GM21367 (cell line): Measurements from ENCODE around the gene DDI1.
"Not testable (repeated sequence)": the region's sequence is repeated elsewhere in the genome, so short reads cannot be mapped to it uniquely, and the experiment has no call there.

Experiments
- ATAC-seq: cut with Tn5 transposase; IDR thresholded peaks from one replicate; pipeline ENCODE4 v1.9.1; 2021; ENCODE audit not compliant: unreplicated experiment

DDI1 gene

GRCh38 chr11:104036995-104037394, 555 bp downstream of the DDI1 start:
- no peak for ATAC-seq

GRCh38 chr11:104041792-104042191, 5.4 kb downstream of the DDI1 start:
- ATAC-seq = no peak

DNA sequence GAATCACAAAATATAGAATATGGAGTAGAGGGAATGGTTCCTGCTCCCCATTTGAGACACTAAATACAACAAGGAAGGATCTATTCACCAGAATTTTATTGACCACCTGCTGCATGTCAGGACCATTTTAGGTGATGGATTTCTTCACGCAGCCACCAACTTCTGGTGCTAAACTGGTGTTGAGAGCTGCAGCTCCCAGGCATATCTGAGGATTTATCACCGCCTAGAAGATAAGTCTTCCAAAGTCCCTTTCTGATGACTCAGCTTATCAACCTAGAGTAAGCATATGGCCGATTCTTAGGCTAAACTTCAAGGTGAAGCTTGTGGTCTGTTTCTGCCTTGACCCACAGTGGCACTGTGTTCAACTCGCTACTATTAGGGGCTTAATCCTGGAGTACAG, 6.7 kb downstream of the DDI1 start:
- no peak for ATAC-seq

- no peak for ATAC-seq
These were observed 7.3 kb downstream of the DDI1 start for GRCh38 chr11:104043678-104044239.

DNA sequence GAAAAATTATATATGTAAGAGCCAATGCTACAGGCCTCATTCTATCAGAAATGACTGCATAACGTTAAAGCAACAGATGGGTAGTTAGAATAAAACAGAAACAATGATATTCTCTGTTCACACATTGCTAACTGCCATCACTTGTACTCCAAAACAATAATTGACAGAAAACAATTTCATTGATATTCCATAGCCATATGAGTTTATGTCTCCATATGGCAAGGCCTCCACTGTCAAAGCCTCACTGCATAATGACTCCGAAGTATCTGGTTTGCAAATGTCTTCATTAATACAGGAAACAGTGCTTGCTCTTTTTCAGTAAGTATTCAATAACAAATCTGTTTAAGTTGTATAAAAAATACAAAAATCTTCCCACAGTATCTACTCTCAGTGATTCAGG, 9.9 kb downstream of the DDI1 start:
- no peak for ATAC-seq

GRCh38 chr11:104046858-104047257, 10.4 kb downstream of the DDI1 start:
- not testable (repeated sequence) for ATAC-seq

DNA sequence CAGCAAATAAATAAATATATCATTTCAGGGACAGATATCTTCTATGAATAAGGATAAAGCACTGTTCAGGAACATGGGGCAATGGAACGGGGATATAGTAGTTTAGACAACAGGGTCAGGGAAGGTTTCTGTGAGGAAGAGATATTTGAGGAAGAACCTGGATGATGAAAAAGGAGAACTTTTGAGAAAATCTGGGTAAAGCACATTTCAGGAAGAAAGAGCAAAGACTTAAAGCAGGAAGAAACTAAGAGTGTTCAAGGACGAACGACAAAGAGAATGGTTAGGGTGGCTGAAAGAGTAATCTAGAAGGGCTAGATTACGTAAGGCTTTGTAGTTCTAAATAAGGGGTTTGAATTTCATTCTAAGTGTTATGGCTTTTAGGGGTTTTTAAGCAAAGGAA, 12.7 kb downstream of the DDI1 start:
- ATAC-seq = no peak

GRCh38 chr11:104051778-104052177, 15.3 kb downstream of the DDI1 start:
- no peak for ATAC-seq

- no peak for ATAC-seq
These were observed 17.5 kb downstream of the DDI1 start for GRCh38 chr11:104053743-104054478.

DNA sequence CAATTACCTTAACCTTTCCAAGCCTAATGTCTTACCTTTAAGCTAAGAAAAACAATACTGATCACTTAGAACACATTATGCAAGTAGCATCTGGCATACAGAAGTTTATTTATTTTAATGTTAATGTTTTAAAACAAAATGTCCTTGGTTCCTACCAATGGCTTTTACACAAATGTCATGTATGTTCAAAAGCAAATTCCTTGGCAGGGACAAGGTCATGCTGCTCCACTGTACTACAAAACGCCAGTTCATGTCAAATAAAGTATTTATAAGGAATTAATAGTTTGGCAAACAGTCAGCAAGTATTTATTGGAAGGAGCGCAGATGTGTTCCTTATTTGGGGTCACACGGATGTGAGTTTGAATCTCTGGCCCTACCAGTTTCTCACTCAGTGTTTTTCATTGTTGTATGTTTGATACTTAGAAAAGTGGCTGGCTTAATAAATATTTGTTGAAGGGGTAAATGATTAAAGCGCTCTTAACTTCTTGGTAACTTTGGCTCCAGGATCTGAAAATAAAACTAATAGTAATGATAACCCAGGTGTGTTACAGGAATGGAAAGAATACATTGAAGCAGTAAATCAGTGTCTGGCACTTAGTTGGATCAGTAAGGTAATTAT, 18.6 kb downstream of the DDI1 start:
- ATAC-seq = no peak

GRCh38 chr11:104055596-104055995, 19.2 kb downstream of the DDI1 start:
- ATAC-seq = no peak

- no peak for ATAC-seq
These were observed 21.5 kb downstream of the DDI1 start for GRCh38 chr11:104057908-104058307.

- ATAC-seq = no peak
These were observed 22.2 kb downstream of the DDI1 start for GRCh38 chr11:104058680-104059079.

DNA sequence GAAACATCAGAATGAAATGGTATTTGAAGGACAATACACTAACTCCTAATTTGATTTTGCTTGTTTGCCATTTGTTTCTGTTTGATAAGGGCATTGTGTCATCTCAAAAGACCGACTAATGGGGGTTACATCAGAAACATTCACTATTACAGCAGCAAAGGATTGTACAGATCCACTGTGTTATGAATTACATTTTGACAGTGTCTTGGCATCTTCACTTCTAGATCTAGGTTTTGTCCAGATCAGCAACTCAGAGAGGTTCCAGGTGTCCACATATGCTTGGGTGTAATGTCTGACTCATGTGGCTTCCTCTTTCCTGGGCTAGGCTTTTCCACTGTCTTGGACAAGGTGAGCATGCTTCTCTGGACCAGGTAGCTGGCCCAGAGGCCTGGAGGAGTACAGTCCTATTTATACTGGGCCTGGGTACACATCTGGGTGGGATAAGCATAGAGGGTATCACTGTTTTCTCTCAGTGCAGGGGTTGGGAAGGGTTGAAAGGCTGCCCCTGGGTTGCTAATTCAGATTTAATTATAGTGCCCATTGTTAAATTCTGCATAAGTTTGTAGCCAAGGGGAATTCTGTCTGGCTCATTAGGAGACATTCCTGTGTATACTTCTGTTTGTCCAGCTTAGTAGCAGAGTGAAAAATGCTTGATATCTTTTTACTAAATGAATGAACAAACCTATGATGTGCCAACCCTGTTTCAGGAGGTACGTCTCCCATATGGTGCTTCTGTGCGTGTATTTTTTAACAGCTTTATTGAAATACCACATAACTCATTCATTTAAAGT, 23.8 kb downstream of the DDI1 start:
- ATAC-seq = no peak

- peak; percentile 62 for ATAC-seq
These were observed 24.4 kb downstream of the DDI1 start for GRCh38 chr11:104060820-104061219.

GRCh38 chr11:104061853-104062521, 25.5 kb downstream of the DDI1 start:
- ATAC-seq = no peak

- ATAC-seq = no peak
These were observed 27.7 kb downstream of the DDI1 start for GRCh38 chr11:104064034-104064630.

GRCh38 chr11:104067534-104067933, 31.1 kb downstream of the DDI1 start:
- ATAC-seq = no peak

GRCh38 chr11:104073950-104074705, 37.7 kb downstream of the DDI1 start:
- peak; percentile 85 for ATAC-seq

- no peak for ATAC-seq
These were observed 38.7 kb downstream of the DDI1 start for GRCh38 chr11:104075091-104075490.
